ENCODE results near the gene BRD9. TPM values are rescaled to one million over a fixed set of nuclear protein-coding genes. Genes with fewer than 3 reads are reported as not detected.
"Not testable (repeated sequence)": the region's sequence is repeated elsewhere in the genome, so short reads cannot be mapped to it uniquely, and the experiment has no call there.

The BRD9 gene
- total RNA-seq, result 29.8 and 35.8 TPM in 2 replicates

GRCh38 chr5:892394-893136 is at the start of gene BRD9, which contains the start of gene TRIP13:
BRD9 (minus strand) TSS chr5:892801; CDS start chr5:892657, 144 bp downstream.
TRIP13 (plus strand) TSS chr5:892884; CDS start chr5:892999, 115 bp downstream.
- H4K20me1 ChIP-seq (ENCODE audit: insufficient read depth, low read length), result peaks cover 5% of the 10 kb centered on the region
- H2AFZ ChIP-seq (ENCODE audit: low read length), result peak within 1 kb of the TSS; percentile 81
- DNase-seq (ENCODE audit: insufficient read length, low spot score, missing footprints), result peak; percentile 100
- peaks cover 59% of the 10 kb centered on the region for H3K79me2 ChIP-seq (ENCODE audit: insufficient read depth, low read length)
- no peak for TF ChIP-seq CTCF (IDR thresholded peaks at IDR 0.05; ENCODE audit: extremely low read depth, low read depth, low read length)
- H3K4me2 ChIP-seq (ENCODE audit: insufficient read depth, low read length), result peak within 1 kb of the TSS; percentile 97
- no peaks in the 10 kb centered on the region for H3K27me3 ChIP-seq (ENCODE audit: insufficient read depth, low read length)
- H3K4me3 ChIP-seq (ENCODE audit: insufficient read depth, low read length), result peak within 1 kb of the TSS; percentile 88
- peaks cover 26% of the 10 kb centered on the region for H3K4me1 ChIP-seq (ENCODE audit: insufficient read depth, low read length)
- H3K27ac ChIP-seq (ENCODE audit: low read depth, low read length), result peak within 1 kb of the TSS; percentile 92
- H3K36me3 ChIP-seq (ENCODE audit: insufficient read depth, low read length), result peaks cover 35% of the 10 kb centered on the region
- H3K9me3 ChIP-seq (ENCODE audit: low read depth, low read length), result no peaks in the 10 kb centered on the region

- not testable (repeated sequence) for H3K27ac ChIP-seq (ENCODE audit: low read depth, low read length); H4K20me1 ChIP-seq (ENCODE audit: insufficient read depth, low read length); H3K4me1 ChIP-seq (ENCODE audit: insufficient read depth, low read length); DNase-seq (ENCODE audit: insufficient read length, low spot score, missing footprints); H3K4me3 ChIP-seq (ENCODE audit: insufficient read depth, low read length); H3K4me2 ChIP-seq (ENCODE audit: insufficient read depth, low read length); H2AFZ ChIP-seq (ENCODE audit: low read length); H3K79me2 ChIP-seq (ENCODE audit: insufficient read depth, low read length); H3K9me3 ChIP-seq (ENCODE audit: low read depth, low read length); H3K36me3 ChIP-seq (ENCODE audit: insufficient read depth, low read length)
- H3K27me3 ChIP-seq (ENCODE audit: insufficient read depth, low read length), result peaks cover 54% of the 10 kb centered on the region
Measured at GRCh38 chr5:940741-941140, 48.1 kb upstream of the BRD9 start.

- Histone ChIP-seq H3K79me2 (ENCODE audit: insufficient read depth, low read length) (no peaks in the 10 kb centered on the region), H3K9me3 (ENCODE audit: low read depth, low read length) (no peaks in the 10 kb centered on the region), H3K27ac (ENCODE audit: low read depth, low read length) (no peak overlapping the region), H3K4me3 (ENCODE audit: insufficient read depth, low read length) (no peak overlapping the region), H3K4me1 (ENCODE audit: insufficient read depth, low read length) (no peaks in the 10 kb centered on the region), H4K20me1 (ENCODE audit: insufficient read depth, low read length) (no peaks in the 10 kb centered on the region), H3K27me3 (ENCODE audit: insufficient read depth, low read length) (peaks cover 48% of the 10 kb centered on the region), H3K4me2 (ENCODE audit: insufficient read depth, low read length) (no peak overlapping the region), H2AFZ (ENCODE audit: low read length) (no peak overlapping the region), H3K36me3 (ENCODE audit: insufficient read depth, low read length) (no peaks in the 10 kb centered on the region)
- TF ChIP-seq CTCF (IDR thresholded peaks at IDR 0.05; ENCODE audit: extremely low read depth, low read depth, low read length), result no peak
- no peak for DNase-seq (ENCODE audit: insufficient read length, low spot score, missing footprints)
Measured at GRCh38 chr5:939368-939767, 46.8 kb upstream of the BRD9 start.

- Histone ChIP-seq H3K36me3 (ENCODE audit: insufficient read depth, low read length) (no peaks in the 10 kb centered on the region), H3K4me3 (ENCODE audit: insufficient read depth, low read length) (no peak overlapping the region), H4K20me1 (ENCODE audit: insufficient read depth, low read length) (no peaks in the 10 kb centered on the region), H3K4me2 (ENCODE audit: insufficient read depth, low read length) (no peak overlapping the region), H2AFZ (ENCODE audit: low read length) (no peak overlapping the region), H3K79me2 (ENCODE audit: insufficient read depth, low read length) (no peaks in the 10 kb centered on the region), H3K4me1 (ENCODE audit: insufficient read depth, low read length) (no peaks in the 10 kb centered on the region), H3K9me3 (ENCODE audit: low read depth, low read length) (no peaks in the 10 kb centered on the region), H3K27ac (ENCODE audit: low read depth, low read length) (no peak overlapping the region), H3K27me3 (ENCODE audit: insufficient read depth, low read length) (peaks cover 38% of the 10 kb centered on the region)
- no peak for TF ChIP-seq CTCF (IDR thresholded peaks at IDR 0.05; ENCODE audit: extremely low read depth, low read depth, low read length)
- no peak for DNase-seq (ENCODE audit: insufficient read length, low spot score, missing footprints)
Measured at GRCh38 chr5:937151-937924, 44.7 kb upstream of the BRD9 start.
